ENCODE data around the gene ACADVL.
A peak's percentile ranks its signal among the peaks of the same experiment; 100 is the strongest.
"Not testable (repeated sequence)": the region's sequence is repeated elsewhere in the genome, so short reads cannot be mapped to it uniquely, and the experiment has no call there.

The ACADVL gene

GRCh38 chr17:7242717-7243452 lies 23.1 kb downstream of the ACADVL start:
- peaks cover 76% of the 10 kb centered on the region for H3K36me3 Mint-ChIP-seq (ENCODE audit: low read depth)
- DNase-seq: peak; percentile 92
- H3K9me3 Mint-ChIP-seq: no peaks in the 10 kb centered on the region
- H3K27ac Mint-ChIP-seq: peak overlapping the region; percentile 99
- no peaks in the 10 kb centered on the region for H3K27me3 Mint-ChIP-seq
- H3K4me1 Mint-ChIP-seq (ENCODE audit: low read depth): peaks cover 46% of the 10 kb centered on the region
- peak overlapping the region; percentile 98 for H3K4me3 Mint-ChIP-seq

GRCh38 chr17:7243453-7243729 lies 23.7 kb downstream of the ACADVL start:
- peak overlapping the region; percentile 98 for H3K4me3 Mint-ChIP-seq
- no peaks in the 10 kb centered on the region for H3K9me3 Mint-ChIP-seq
- H3K27me3 Mint-ChIP-seq: no peaks in the 10 kb centered on the region
- peaks cover 76% of the 10 kb centered on the region for H3K36me3 Mint-ChIP-seq (ENCODE audit: low read depth)
- H3K27ac Mint-ChIP-seq: peak overlapping the region; percentile 99
- peaks cover 46% of the 10 kb centered on the region for H3K4me1 Mint-ChIP-seq (ENCODE audit: low read depth)
- DNase-seq: no peak

DNA sequence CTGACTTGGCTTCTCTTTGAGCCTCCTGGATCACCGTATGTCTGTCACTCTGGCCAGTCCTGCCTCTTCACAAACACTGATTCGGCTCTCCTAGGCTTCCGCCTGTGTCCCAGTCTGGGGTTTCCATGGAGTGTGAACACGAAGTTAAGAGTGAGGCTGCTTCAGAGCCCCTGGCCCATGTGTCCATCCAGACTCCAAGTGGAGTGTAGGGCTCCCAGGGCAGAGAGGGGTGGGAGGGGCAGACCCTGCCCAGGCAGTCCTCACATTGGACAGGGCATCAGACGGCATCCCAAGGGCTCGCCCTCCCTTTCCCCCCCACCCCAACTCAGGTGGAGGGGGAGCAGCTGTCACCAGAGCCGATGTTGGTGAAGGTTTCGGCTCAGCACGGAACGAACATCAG lies 24.1 kb downstream of the ACADVL start:
- not testable (repeated sequence) for H3K9me3 Mint-ChIP-seq, H3K4me3 Mint-ChIP-seq, H3K27me3 Mint-ChIP-seq, DNase-seq
- Mint-ChIP-seq H3K36me3 (ENCODE audit: low read depth) (peaks cover 77% of the 10 kb centered on the region), H3K4me1 (ENCODE audit: low read depth) (peaks cover 51% of the 10 kb centered on the region), H3K27ac (peak overlapping the region; percentile 67)

DNA sequence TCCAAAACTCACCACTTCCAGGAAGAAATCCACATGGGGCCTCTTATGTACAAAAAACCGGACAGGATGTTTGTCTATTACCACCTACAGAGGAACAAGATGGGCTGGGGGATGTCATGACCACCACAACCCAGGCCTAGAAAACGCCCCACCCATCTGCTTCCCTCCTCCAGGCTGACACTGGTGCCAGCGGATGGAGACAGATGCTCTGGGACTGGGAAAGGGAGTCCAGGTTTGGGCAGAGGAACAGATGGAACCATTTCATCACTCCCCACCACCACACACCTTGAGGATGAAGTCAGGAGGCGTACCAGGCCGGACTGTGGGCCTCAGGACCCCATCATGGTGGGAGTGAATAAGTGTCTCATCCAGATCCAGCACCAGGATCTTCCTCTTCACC lies 27.0 kb downstream of the ACADVL start:
- Mint-ChIP-seq H3K36me3 (ENCODE audit: low read depth) (peaks cover 73% of the 10 kb centered on the region), H3K27me3 (no peaks in the 10 kb centered on the region), H3K9me3 (no peaks in the 10 kb centered on the region), H3K4me3 (no peak overlapping the region), H3K4me1 (ENCODE audit: low read depth) (peaks cover 44% of the 10 kb centered on the region), H3K27ac (peak overlapping the region; percentile 72)
- no peak for DNase-seq

GRCh38 chr17:7248796-7249195 lies 29.1 kb downstream of the ACADVL start:
- H3K4me3 Mint-ChIP-seq: peak overlapping the region; percentile 89
- peaks cover 41% of the 10 kb centered on the region for H3K4me1 Mint-ChIP-seq (ENCODE audit: low read depth)
- no peak for DNase-seq
- no peaks in the 10 kb centered on the region for H3K27me3 Mint-ChIP-seq
- peaks cover 74% of the 10 kb centered on the region for H3K36me3 Mint-ChIP-seq (ENCODE audit: low read depth)
- peak overlapping the region; percentile 95 for H3K27ac Mint-ChIP-seq
- no peaks in the 10 kb centered on the region for H3K9me3 Mint-ChIP-seq

DNA sequence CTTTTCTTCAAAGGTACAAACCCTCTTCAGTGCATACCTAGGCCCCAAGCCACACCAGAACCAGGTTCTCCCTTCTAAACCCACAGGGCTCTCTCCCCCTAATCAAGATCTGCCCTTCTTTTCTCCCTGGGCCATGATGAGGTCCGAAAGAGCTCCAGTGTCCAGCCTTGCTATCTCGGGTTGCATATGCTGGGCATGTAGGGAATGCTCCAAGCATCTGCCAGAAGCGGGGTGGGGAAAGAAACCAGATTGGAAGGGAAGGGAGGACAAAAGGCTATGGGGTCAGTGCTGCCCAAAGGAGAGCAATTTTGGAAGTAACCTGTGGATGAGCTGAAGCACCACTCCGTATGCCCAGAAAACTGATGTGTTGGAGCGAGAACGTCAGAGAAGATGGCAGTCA lies 29.5 kb downstream of the ACADVL start:
- H3K4me3 Mint-ChIP-seq: peak overlapping the region; percentile 89
- DNase-seq: no peak
- peaks cover 45% of the 10 kb centered on the region for H3K4me1 Mint-ChIP-seq (ENCODE audit: low read depth)
- H3K27ac Mint-ChIP-seq: peak overlapping the region; percentile 95
- no peaks in the 10 kb centered on the region for H3K27me3 Mint-ChIP-seq
- H3K36me3 Mint-ChIP-seq (ENCODE audit: low read depth): peaks cover 74% of the 10 kb centered on the region
- no peaks in the 10 kb centered on the region for H3K9me3 Mint-ChIP-seq

GRCh38 chr17:7249830-7250229 lies 30.1 kb downstream of the ACADVL start:
- peak overlapping the region; percentile 89 for H3K4me3 Mint-ChIP-seq
- DNase-seq: no peak
- H3K27ac Mint-ChIP-seq: peak overlapping the region; percentile 95
- no peaks in the 10 kb centered on the region for H3K27me3 Mint-ChIP-seq
- no peaks in the 10 kb centered on the region for H3K9me3 Mint-ChIP-seq
- H3K4me1 Mint-ChIP-seq (ENCODE audit: low read depth): peaks cover 50% of the 10 kb centered on the region
- peaks cover 74% of the 10 kb centered on the region for H3K36me3 Mint-ChIP-seq (ENCODE audit: low read depth)

DNA sequence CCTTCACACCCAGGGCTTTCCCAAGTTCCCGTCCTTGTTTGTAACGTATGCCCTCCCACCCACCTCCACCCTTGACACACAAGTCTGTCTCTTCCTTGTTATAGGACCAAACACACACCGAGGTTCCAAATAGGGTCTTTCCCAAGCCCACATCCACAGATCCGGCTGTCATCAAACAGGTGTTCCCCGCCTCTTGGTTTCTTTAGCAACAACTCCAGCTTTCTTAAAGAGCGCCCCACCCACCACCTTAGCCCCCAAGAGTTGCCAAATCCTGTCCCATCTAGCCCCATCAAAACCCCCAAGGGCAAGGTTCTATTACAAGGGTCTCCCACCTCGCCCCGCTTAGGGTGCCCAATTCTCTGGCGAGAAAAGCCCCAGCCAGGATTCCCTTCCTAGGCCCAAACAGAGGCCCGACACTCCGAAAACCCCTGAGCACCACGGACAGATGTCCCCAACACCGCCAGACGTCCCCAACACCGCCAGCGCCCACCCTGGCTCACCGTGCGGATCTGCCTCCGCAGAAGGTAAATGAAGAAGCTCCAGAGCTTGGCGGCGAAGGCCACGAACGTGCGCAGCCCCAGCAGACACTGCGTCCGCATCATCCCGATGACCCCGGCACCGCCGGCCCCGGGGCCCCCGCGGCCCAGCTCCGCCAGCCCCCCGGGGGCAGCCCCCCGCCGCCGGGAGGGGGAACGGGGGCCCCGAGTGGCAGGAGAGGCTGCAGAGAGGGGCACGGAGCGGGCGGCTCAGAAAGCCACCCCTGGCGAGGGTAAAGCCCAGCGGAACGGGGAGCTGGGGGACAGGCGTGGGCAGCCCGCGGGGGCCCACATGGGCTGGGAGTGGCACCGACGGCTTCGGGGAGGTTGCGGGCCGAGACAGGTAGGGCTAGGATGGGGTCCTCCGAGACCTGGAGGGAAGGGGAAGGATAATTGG lies 31.2 kb downstream of the ACADVL start:
- Mint-ChIP-seq H3K27me3 (no peaks in the 10 kb centered on the region), H3K4me1 (ENCODE audit: low read depth) (peaks cover 51% of the 10 kb centered on the region), H3K27ac (peak overlapping the region; percentile 100), H3K36me3 (ENCODE audit: low read depth) (peaks cover 78% of the 10 kb centered on the region), H3K4me3 (peak overlapping the region; percentile 89), H3K9me3 (no peaks in the 10 kb centered on the region)
- DNase-seq: no peak

DNA sequence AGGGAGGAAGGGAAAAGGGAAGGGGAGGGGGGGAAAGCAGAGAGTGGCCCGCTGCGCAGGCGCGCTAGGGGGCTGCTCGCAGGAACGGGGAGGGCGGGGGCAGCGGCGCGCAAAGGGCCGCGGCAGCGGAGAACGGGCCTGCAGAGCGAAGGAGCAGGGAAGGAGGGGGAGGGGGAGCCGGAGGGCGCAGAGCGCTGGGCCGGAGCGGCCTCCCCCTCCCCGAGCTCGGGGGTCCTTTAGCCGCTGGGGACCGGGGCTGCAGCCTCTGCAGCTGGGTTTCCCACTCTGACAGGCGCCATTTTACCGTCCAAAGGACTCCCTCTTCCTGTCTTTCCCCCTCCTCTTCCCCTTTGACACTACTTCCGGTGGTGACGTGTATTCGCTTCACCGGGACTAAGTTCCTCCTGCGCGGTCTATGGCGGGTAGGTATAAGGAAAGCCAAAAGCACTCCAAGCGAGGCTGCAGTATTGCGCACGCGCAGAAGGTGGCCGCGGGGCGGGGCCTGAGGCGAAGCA lies 32.0 kb downstream of the ACADVL start, which contains the start of gene CTDNEP1:
TSS of gene CTDNEP1 (minus strand) at position 74 of the 515 bp plus-strand sequence. CDS start 438 bp downstream, outside the sequence.
- DNase-seq: peak; percentile 99
- Mint-ChIP-seq H3K36me3 (ENCODE audit: low read depth) (peaks cover 78% of the 10 kb centered on the region), H3K9me3 (no peaks in the 10 kb centered on the region), H3K27me3 (no peaks in the 10 kb centered on the region), H3K4me1 (ENCODE audit: low read depth) (peaks cover 46% of the 10 kb centered on the region), H3K27ac (peak within 1 kb of the TSS; percentile 100), H3K4me3 (peak within 1 kb of the TSS; percentile 89)

DNA sequence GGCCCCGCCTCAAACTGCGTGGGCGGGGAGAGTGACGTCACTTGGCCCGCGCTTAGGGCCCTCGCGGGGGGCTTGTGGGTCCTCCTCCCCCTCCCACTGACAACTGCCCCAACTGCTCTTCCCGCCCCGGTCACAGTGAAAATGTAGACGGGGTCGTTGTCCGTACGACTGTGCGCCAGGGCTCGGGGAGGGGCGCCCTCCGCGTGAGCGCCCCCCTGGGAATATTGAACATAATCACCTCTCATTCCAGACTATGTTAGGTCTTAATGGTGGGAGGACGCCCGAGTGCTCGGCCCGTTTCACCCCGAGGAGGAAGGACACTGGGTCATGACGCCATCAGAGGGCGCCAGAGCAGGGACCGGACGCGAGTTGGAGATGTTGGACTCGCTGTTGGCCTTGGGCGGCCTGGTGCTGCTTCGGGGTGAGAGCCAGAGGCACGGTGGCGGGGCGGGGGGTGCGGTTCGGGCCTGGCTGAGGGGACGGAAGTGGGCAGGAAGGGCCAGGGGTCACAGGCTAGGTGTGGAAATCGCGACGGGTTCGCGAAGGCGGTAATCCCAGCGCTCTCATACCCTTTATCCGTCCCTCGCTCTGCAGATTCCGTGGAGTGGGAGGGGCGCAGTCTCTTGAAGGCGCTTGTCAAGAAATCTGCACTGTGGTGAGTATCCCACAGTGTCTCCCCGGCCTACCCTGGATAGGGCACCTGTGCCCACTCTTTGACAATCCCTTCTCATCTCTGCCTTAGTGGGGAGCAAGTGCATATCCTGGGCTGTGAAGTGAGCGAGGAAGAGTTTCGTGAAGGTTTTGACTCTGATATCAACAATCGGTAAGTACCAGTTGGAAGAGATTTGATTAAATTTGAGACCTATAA lies 32.7 kb downstream of the ACADVL start, which contains the start of gene ELP5:
TSS of gene ELP5 (plus strand) at position 40 of the 868 bp plus-strand sequence. CDS start at position 376, 336 bp downstream.
- Mint-ChIP-seq H3K36me3 (ENCODE audit: low read depth) (peaks cover 79% of the 10 kb centered on the region), H3K27ac (peak within 1 kb of the TSS; percentile 100), H3K4me1 (ENCODE audit: low read depth) (peaks cover 42% of the 10 kb centered on the region), H3K4me3 (peak within 1 kb of the TSS; percentile 89), H3K9me3 (no peaks in the 10 kb centered on the region), H3K27me3 (no peaks in the 10 kb centered on the region)
- DNase-seq: no peak

- Mint-ChIP-seq H3K36me3 (ENCODE audit: low read depth) (peaks cover 81% of the 10 kb centered on the region), H3K4me3 (peak overlapping the region; percentile 89), H3K4me1 (ENCODE audit: low read depth) (peaks cover 40% of the 10 kb centered on the region), H3K27me3 (no peaks in the 10 kb centered on the region), H3K27ac (peak overlapping the region; percentile 100), H3K9me3 (no peaks in the 10 kb centered on the region)
- DNase-seq: no peak
Measured at GRCh38 chr17:7253082-7253481, 33.3 kb downstream of the ACADVL start.

- peaks cover 86% of the 10 kb centered on the region for H3K36me3 Mint-ChIP-seq (ENCODE audit: low read depth)
- H3K9me3 Mint-ChIP-seq: no peaks in the 10 kb centered on the region
- no peak overlapping the region for H3K4me3 Mint-ChIP-seq
- H3K4me1 Mint-ChIP-seq (ENCODE audit: low read depth): peaks cover 34% of the 10 kb centered on the region
- H3K27me3 Mint-ChIP-seq: no peaks in the 10 kb centered on the region
- no peak for DNase-seq
- H3K27ac Mint-ChIP-seq: no peak overlapping the region
Measured at GRCh38 chr17:7254511-7254910, 34.8 kb downstream of the ACADVL start.

DNA sequence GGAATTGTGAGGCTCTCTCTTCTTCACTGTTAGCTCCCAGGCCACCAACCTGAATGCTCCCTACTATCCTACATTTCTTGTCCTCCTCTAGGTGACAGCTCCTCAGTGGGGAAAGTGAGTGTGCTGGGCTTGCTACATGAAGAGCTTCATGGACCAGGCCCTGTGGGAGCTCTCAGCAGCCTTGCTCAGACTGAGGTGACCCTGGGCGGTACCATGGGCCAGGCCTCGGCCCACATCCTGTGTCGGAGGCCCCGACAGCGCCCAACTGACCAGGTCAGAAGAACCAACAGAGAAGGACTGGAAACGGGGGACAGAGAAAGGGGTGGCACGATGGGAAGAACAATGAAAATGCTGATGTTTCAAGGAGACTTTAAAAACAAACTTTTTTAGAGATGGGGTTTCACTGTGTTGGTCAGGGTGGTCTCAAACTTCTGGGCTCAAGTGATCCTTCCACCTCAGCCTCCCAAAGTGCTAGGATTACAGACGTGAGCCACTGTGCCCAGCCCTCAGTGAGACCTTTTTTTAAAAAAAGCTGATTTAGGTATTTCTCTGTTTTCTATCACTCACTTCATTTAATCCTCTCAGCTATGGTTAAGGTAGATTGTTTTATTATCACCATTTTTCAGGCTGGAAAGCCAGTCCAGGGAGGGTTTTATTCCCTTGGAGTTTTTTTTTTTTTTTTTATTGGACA lies 37.2 kb downstream of the ACADVL start:
- Mint-ChIP-seq H3K4me1 (ENCODE audit: low read depth) (peaks cover 38% of the 10 kb centered on the region), H3K36me3 (ENCODE audit: low read depth) (peaks cover 78% of the 10 kb centered on the region), H3K4me3 (no peak overlapping the region), H3K9me3 (no peaks in the 10 kb centered on the region), H3K27me3 (peaks cover 3% of the 10 kb centered on the region), H3K27ac (peak overlapping the region; percentile 79)
- DNase-seq: no peak
